Erythroblast (primary cell): ENCODE data around the gene GGACT.
"Not testable (repeated sequence)": the region's sequence is repeated elsewhere in the genome, so short reads cannot be mapped to it uniquely, and the experiment has no call there.

Source experiments
- GATA1 ChIP-seq: IDR thresholded peaks from 2 replicates; pipeline ENCODE4 v1.6.1; 2011; ENCODE audit warnings: low read depth, mild to moderate bottlenecking, control low read depth, low read length, moderate library complexity
- POLR2A ChIP-seq: IDR thresholded peaks from 2 replicates; pipeline ENCODE4 v1.6.1; 2011; ENCODE audit warnings: mild to moderate bottlenecking, low read length

GRCh38 chr13:100524688-100525087 lies 63.9 kb downstream of the GGACT start:
- not testable (repeated sequence) for TF ChIP-seq POLR2A, GATA1
